ENCODE results near the gene KANSL1L. TPM values are rescaled to one million over a fixed set of nuclear protein-coding genes. Genes with fewer than 3 reads are reported as not detected.

KANSL1L gene
- total and polyA plus RNA-seq, 2 experiments from 2014 or later = 7.4 to 21.1 TPM

GRCh38 chr2:210172219-210172575 lies 988 bp upstream of the KANSL1L start:
- Histone ChIP-seq H3K4me3 (peak overlapping the region; percentile 64), H3K9me2 (ENCODE audit: insufficient read depth) (no peaks in the 10 kb centered on the region), H3K36me3 (ENCODE audit: insufficient read depth) (no peaks in the 10 kb centered on the region), H4K20me1 (replicated peaks; ENCODE audit: insufficient read depth) (no peaks in the 10 kb centered on the region), H3K79me2 (replicated peaks; ENCODE audit: insufficient read depth) (peaks cover 30% of the 10 kb centered on the region), H3K4me2 (peak overlapping the region; percentile 77), H3K27me3 (ENCODE audit: insufficient read depth) (no peaks in the 10 kb centered on the region), H3K4me1 (ENCODE audit: insufficient read depth) (peaks cover 12% of the 10 kb centered on the region), H3F3A (replicated peaks; ENCODE audit: low read depth) (0 out of 2 replicates have a peak, but pooled peaks cover 7% of the 10 kb centered on the region), H3K27ac (ENCODE audit: low read depth) (peak overlapping the region; percentile 5), H2AFZ (0 out of 2 replicates have a peak overlapping the region, but pooled peaks have one; percentile 0)
- Mint-ChIP-seq H3K27me3 (ENCODE audit: insufficient read depth, low read depth, poor library complexity) (peaks cover 8% of the 10 kb centered on the region), H3K4me1 (peaks cover 20% of the 10 kb centered on the region), H3K4me3 (peak overlapping the region; percentile 95), H3K9me3 (no peaks in the 10 kb centered on the region), H3K27ac (peak overlapping the region; percentile 91), H3K36me3 (ENCODE audit: low read depth) (peaks cover 3% of the 10 kb centered on the region; the same call in 1 of the 3 replicates)
- TF ChIP-seq CTCF (conservative IDR thresholded peaks at IDR 0.05; ENCODE audit: low read depth in 2 of 2) = no peak
- TF ChIP-seq NANOG (IDR thresholded peaks at IDR 0.05; ENCODE audit: borderline replicate concordance) = no peak
- TF ChIP-seq JUNB (IDR thresholded peaks at IDR 0.05; ENCODE audit: unreplicated experiment) = no peak
- no peak for TF ChIP-seq REST (IDR thresholded peaks at IDR 0.05; ENCODE audit: unreplicated experiment)
- no peak for ATAC-seq
- no peak for DNase-seq (ENCODE audit: low spot score)

- DNase-seq (ENCODE audit: low spot score) (peak; percentile 97), ATAC-seq (peak; percentile 81)
- Mint-ChIP-seq H3K9me3 (no peaks in the 10 kb centered on the region), H3K27ac (peak overlapping the region; percentile 99), H3K4me3 (peak overlapping the region; percentile 95), H3K4me1 (peaks cover 20% of the 10 kb centered on the region), H3K27me3 (ENCODE audit: insufficient read depth, low read depth, poor library complexity) (peaks cover 8% of the 10 kb centered on the region), H3K36me3 (ENCODE audit: low read depth) (no peaks in the 10 kb centered on the region)
- TF ChIP-seq EZH2phosphoT487 (IDR thresholded peaks at IDR 0.05; ENCODE audit: unreplicated experiment) (no peak), ZNF331 (CRISPR knock-in tag; IDR thresholded peaks at IDR 0.05; ENCODE audit: low read depth) (no peak), POLR2AphosphoS5 (IDR thresholded peaks at IDR 0.05; ENCODE audit: low read depth) (peak; percentile 58)
- H3F3A ChIP-seq (replicated peaks; ENCODE audit: low read depth) = 0 out of 2 replicates have a peak, but pooled peaks cover 4% of the 10 kb centered on the region
- H3K79me2 ChIP-seq (replicated peaks; ENCODE audit: insufficient read depth) = peaks cover 45% of the 10 kb centered on the region
- H3K36me3 ChIP-seq (ENCODE audit: insufficient read depth) = no peaks in the 10 kb centered on the region
- H3K27ac ChIP-seq (ENCODE audit: low read depth) = peak overlapping the region; percentile 96
- no peaks in the 10 kb centered on the region for H3K27me3 ChIP-seq (ENCODE audit: insufficient read depth)
- no peaks in the 10 kb centered on the region for H3K9me2 ChIP-seq (ENCODE audit: insufficient read depth)
- H3K4me1 ChIP-seq (ENCODE audit: insufficient read depth) = peaks cover 12% of the 10 kb centered on the region
- H2AFZ ChIP-seq = no peak overlapping the region
- H4K20me1 ChIP-seq (replicated peaks; ENCODE audit: insufficient read depth) = no peaks in the 10 kb centered on the region
- H3K4me2 ChIP-seq = peak overlapping the region; percentile 81
- H3K4me3 ChIP-seq = peak overlapping the region; percentile 70
Observed at GRCh38 chr2:210170446-210171303, 534 bp downstream of the KANSL1L start.
